Stomach (tissue), 4 donors: Measurements from ENCODE around the gene C1orf56.

Experiments
- CTCF ChIP-seq, 7 experiments: fragments of 450-650 bp in 4 of 7; fragments of 200-600 bp in 3 of 7; sonication (generic) in 3 of 7; IDR thresholded peaks; one replicate each; pipeline ENCODE4 v1.5.1; 2016 to 2019; ENCODE audit warnings: antibody characterized with exemption in 7 of 7, control low read depth in 2 of 7, mild to moderate bottlenecking in 1 of 7
- POLR2AphosphoS5 ChIP-seq, 3 donors: sonication (generic); formaldehyde crosslinking; IDR thresholded peaks; one replicate each; pipeline ENCODE4 v1.6.1; 2016; ENCODE audit warnings: antibody characterized with exemption in 3 of 3

DNA sequence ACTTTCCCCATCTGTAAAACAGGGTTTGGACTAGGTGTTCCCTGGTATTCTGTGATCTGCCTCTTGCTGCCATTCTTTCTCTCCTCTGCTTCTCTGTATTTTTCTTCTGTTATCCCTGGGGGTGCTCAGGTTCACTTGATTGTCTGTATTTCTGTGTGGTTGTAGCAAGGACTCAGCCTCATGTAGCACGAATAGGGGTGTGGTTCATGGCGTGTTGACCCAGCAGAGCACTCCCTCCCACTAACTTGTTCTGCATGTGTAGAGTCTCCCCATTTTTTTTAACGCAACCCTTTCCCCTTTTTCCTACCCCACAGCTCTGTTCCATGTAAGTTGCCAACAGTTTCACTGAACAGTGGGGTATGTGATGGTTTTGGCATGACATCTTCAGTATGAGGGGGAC, 12.4 kb upstream of the C1orf56 start:
- TF ChIP-seq POLR2AphosphoS5 (IDR thresholded peaks at IDR 0.05), result no peak
- TF ChIP-seq CTCF (IDR thresholded peaks at IDR 0.05), result no peak
